Measurements from ENCODE around the gene EEFSEC. TPM values are rescaled to one million over a fixed set of nuclear protein-coding genes. Genes with fewer than 3 reads are reported as not detected.
A peak's percentile ranks its signal among the peaks of the same experiment; 100 is the strongest.

The EEFSEC gene
- total and polyA plus RNA-seq, 5 experiments from 2014 or later = 14.7 to 27.1 (median 19.2) TPM

DNA sequence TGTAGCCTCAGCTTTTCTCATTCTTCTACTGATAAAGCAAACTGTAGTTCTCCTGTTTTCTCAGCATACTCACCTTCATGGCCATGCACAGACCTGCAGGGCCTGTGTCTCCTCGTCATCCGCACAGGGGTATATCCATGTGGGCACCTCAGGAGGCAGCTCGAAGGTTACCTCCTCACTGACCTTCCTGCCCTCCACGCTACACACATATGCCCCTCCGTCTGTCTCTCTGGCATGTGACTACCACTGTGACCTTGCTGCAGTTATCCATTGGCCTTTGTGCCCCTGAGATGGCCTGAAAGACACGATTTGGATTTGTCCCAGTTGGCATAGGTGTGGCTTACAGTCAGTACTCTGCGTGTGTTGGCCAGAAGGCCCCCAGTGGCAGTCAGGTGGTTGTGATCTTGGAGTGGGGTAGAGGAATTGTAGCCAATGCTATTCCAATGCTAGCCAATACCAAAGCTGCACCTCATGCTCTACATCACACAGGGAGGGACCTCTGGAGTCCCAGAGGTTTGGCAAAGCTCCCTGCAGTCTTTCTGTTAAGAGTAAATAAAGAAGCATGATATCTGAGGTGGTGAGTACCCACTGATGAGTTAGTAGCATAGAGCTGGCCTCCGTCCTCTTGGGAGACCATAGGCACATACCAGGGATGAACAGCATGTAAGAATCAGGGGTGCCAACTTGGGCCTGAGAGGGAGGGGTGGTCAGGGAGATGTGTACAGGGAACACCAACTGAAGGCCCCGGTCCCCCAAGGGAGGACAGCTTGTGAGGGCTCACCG is 143.4 kb downstream of the EEFSEC start:
- POLR2A ChIA-PET = interaction anchor here (0.7 to 6.4 kb wide), 9 partner anchors 11 to 321 kb away, joined by 3 to 87 read pairs (median 6); no protein-coding TSS in a partner anchor
- no peaks in the 10 kb centered on the region for H3K27me3 Mint-ChIP-seq

GRCh38 chr3:128297401-128298138 is 144.3 kb downstream of the EEFSEC start:
- no peak for ATAC-seq
- Mint-ChIP-seq H3K4me1 (peaks cover 26 to 82% (median 61%) of the 10 kb centered on the region in 4 donors), H3K27ac (peak overlapping the region in 9 of 10 donors; percentile 40 to 97 (median 75)), H3K36me3 (peaks cover 0 to 14% (median 2%) of the 10 kb centered on the region in 3 donors), H3K27me3 (no peaks in the 10 kb centered on the region), H3K4me3 (peak overlapping the region in 3 of 10 donors; percentile 11 to 50 (median 46)), H3K9me3 (peaks cover 0 to 5% (median 0%) of the 10 kb centered on the region in 9 donors)
- DNase-seq = no peak
- POLR2A ChIA-PET = interaction anchor here (0.5 to 6.4 kb wide), 9 partner anchors 10 to 320 kb away, joined by 3 to 87 read pairs (median 3); no protein-coding TSS in a partner anchor

More for the DNA sequence above, 143.4 kb downstream of the EEFSEC start:
- H3K9me3 Mint-ChIP-seq = peaks cover 0 to 5% (median 0%) of the 10 kb centered on the region in 9 donors
- peaks cover 0 to 14% (median 2%) of the 10 kb centered on the region in 3 donors for H3K36me3 Mint-ChIP-seq
- H3K27ac Mint-ChIP-seq = peak overlapping the region; percentile 84 to 98 (median 96)
- DNase-seq (no peak), ATAC-seq (no peak)
- peaks cover 25 to 81% (median 58%) of the 10 kb centered on the region in 4 donors for H3K4me1 Mint-ChIP-seq
- peak overlapping the region in 9 of 10 donors; percentile 25 to 78 (median 66) for H3K4me3 Mint-ChIP-seq

- DNase-seq = no peak
- H3K27ac Mint-ChIP-seq = peak overlapping the region in 8 of 10 donors; percentile 17 to 71 (median 40)
- peaks cover 0 to 17% (median 8%) of the 10 kb centered on the region in 3 donors for H3K36me3 Mint-ChIP-seq
- peaks cover 0 to 5% (median 0%) of the 10 kb centered on the region in 9 donors for H3K9me3 Mint-ChIP-seq
- POLR2A ChIA-PET = interaction anchor here (0.6 to 2.1 kb wide), 4 partner anchors 8 to 726 kb away, joined by 3 to 6 read pairs (median 4); no protein-coding TSS in a partner anchor
- H3K4me3 Mint-ChIP-seq = no peak overlapping the region
- ATAC-seq = no peak
- peaks cover 11 to 44% (median 30%) of the 10 kb centered on the region in 4 donors for H3K4me1 Mint-ChIP-seq
- H3K27me3 Mint-ChIP-seq = no peaks in the 10 kb centered on the region
Measured at GRCh38 chr3:128301186-128302023, 148.1 kb downstream of the EEFSEC start.

DNA sequence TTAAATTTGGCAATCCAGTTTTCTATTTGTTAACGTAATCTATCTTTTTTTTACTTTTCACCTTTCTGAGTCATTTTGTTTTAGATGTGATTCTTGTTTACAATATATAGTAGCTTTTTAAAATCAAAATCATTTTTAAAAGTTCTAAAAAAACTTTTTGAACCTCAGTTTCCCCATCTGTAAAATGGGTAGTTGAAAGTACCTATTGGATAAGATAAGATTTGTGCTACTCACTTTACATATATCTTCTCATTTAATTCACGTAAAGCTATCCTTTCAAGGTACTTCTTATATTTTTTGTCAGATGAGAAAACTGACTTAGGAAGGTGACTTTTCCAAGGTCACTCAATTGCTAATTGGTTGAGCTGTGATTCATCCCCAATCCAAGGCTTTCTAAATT is 153.2 kb downstream of the EEFSEC start:
- Mint-ChIP-seq H3K9me3 (no peaks in the 10 kb centered on the region), H3K36me3 (peaks cover 0 to 18% (median 14%) of the 10 kb centered on the region in 3 donors), H3K4me3 (no peak overlapping the region), H3K27me3 (no peaks in the 10 kb centered on the region), H3K4me1 (peaks cover 14 to 39% (median 26%) of the 10 kb centered on the region in 4 donors), H3K27ac (no peak overlapping the region)
- no peak for ATAC-seq
- DNase-seq = no peak
- POLR2A ChIA-PET = interaction anchor here (1.2 to 4.5 kb wide), 4 partner anchors 10 to 45 kb away, joined by 5 to 36 read pairs (median 18); no protein-coding TSS in a partner anchor

- POLR2A ChIA-PET = interaction anchor here (1.2 to 4.5 kb wide), 5 partner anchors 10 to 45 kb away, joined by 4 to 36 read pairs (median 11); no protein-coding TSS in a partner anchor
- ATAC-seq = peak; percentile 57 to 75
- peak in 1 of 10 donors; percentile 29 for DNase-seq
- Mint-ChIP-seq H3K36me3 (peaks cover 0 to 22% (median 13%) of the 10 kb centered on the region in 3 donors), H3K27ac (peak overlapping the region in 6 of 10 donors; percentile 38 to 69 (median 58)), H3K9me3 (no peaks in the 10 kb centered on the region), H3K4me1 (peaks cover 8 to 35% (median 24%) of the 10 kb centered on the region in 4 donors), H3K4me3 (no peak overlapping the region), H3K27me3 (no peaks in the 10 kb centered on the region)
Measured at GRCh38 chr3:128307029-128307633, 153.8 kb downstream of the EEFSEC start.

DNA sequence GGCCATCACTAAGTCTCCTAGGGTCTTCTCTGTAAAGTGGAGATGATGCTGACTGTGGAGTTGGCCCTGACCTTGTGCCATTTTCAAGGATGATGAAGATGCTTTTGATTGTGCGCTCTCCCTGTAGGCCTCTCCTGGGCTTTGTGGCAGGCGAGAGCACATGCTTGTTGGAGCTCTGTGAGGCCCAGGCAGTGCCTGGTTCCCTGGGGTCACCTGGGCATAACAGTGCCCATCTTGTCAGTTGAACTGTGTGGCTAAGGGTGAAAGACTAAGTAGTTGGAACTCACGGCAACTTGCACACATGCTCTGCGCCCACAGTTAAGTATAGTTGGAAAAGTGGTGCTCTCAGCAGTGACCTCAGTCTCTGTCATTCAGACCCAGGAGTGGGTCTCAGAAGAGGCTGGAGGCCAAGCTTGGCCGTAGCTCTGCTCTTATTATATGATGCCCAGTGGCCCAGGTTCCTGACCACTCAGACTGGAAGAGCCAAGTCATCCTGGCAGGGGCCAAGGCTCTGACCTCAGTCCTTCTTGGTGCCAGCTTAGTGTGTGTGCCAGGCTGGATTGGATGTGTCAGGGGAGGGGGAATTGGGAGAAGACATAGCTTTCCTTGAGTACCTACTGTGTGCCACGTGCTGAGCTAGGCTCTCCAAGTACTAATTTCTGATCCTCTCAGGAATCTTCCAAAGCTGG is 154.6 kb downstream of the EEFSEC start:
- no peak for DNase-seq

DNA sequence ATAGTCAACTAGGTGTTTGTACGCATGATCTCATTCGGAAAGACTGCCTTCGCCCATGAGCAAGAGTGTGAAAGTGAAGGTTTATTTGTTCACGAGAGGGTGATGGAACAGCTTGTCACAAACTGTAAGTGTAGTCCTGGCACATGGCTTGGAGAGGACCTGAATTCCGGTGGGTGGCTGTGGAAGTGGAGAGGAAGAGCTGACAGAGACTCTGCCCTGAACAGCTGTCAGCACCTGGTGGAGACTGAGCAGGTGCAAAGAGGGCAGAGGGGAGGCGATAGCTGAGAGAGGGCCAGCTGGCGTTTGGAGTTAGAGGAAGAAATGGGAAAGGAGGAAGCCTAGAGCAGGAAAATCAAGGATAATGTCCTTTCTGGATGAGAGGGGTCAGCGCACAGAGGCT is 155.7 kb downstream of the EEFSEC start:
- Mint-ChIP-seq H3K36me3 (peaks cover 0 to 21% (median 10%) of the 10 kb centered on the region in 3 donors), H3K4me1 (peaks cover 12 to 46% (median 30%) of the 10 kb centered on the region in 4 donors), H3K27me3 (no peaks in the 10 kb centered on the region), H3K27ac (peak overlapping the region in 8 of 10 donors; percentile 16 to 80 (median 50)), H3K9me3 (no peaks in the 10 kb centered on the region), H3K4me3 (peak overlapping the region in 1 of 10 donors; percentile 37)
- ATAC-seq (no peak), DNase-seq (no peak)
- POLR2A ChIA-PET = interaction anchor here (0.6 to 4.5 kb wide), 4 partner anchors 8 to 50 kb away, joined by 3 to 36 read pairs (median 14); no protein-coding TSS in a partner anchor

More for the DNA sequence above, 154.6 kb downstream of the EEFSEC start:
- POLR2A ChIA-PET = interaction anchor here (1.2 to 4.5 kb wide), 5 partner anchors 9 to 44 kb away, joined by 4 to 36 read pairs (median 11); no protein-coding TSS in a partner anchor
- Mint-ChIP-seq H3K4me3 (no peak overlapping the region), H3K36me3 (peaks cover 0 to 26% (median 13%) of the 10 kb centered on the region in 3 donors), H3K4me1 (peaks cover 8 to 39% (median 24%) of the 10 kb centered on the region in 4 donors), H3K9me3 (no peaks in the 10 kb centered on the region), H3K27me3 (no peaks in the 10 kb centered on the region), H3K27ac (peak overlapping the region in 6 of 10 donors; percentile 14 to 54 (median 41))
- ATAC-seq = no peak

- peaks cover 22 to 60% (median 41%) of the 10 kb centered on the region in 4 donors for H3K4me1 Mint-ChIP-seq
- ATAC-seq = no peak
- peak overlapping the region; percentile 18 to 87 (median 71) for H3K27ac Mint-ChIP-seq
- peaks cover 0 to 18% (median 6%) of the 10 kb centered on the region in 3 donors for H3K36me3 Mint-ChIP-seq
- DNase-seq = peak in 1 of 10 donors; percentile 31
- peak overlapping the region in 2 of 10 donors; percentile 20 to 37 for H3K4me3 Mint-ChIP-seq
- H3K27me3 Mint-ChIP-seq = no peaks in the 10 kb centered on the region
- POLR2A ChIA-PET = interaction anchor here (1.4 to 4.5 kb wide), 4 partner anchors 10 to 15 kb away, joined by 3 to 36 read pairs (median 9); no protein-coding TSS in a partner anchor
- H3K9me3 Mint-ChIP-seq = no peaks in the 10 kb centered on the region
Measured at GRCh38 chr3:128310286-128311058, 157.2 kb downstream of the EEFSEC start.

GRCh38 chr3:128311441-128311844 is 158.2 kb downstream of the EEFSEC start:
- POLR2A ChIA-PET = interaction anchor here (1.1 to 2.3 kb wide), 5 partner anchors 7 to 16 kb away, joined by 3 to 10 read pairs (median 5); no protein-coding TSS in a partner anchor
- H3K4me1 Mint-ChIP-seq = peaks cover 26 to 68% (median 49%) of the 10 kb centered on the region in 4 donors
- no peak overlapping the region for H3K4me3 Mint-ChIP-seq
- peak overlapping the region in 6 of 10 donors; percentile 5 to 81 (median 68) for H3K27ac Mint-ChIP-seq
- ATAC-seq = no peak
- H3K36me3 Mint-ChIP-seq = peaks cover 0 to 18% (median 6%) of the 10 kb centered on the region in 3 donors
- no peak for DNase-seq
- H3K27me3 Mint-ChIP-seq = no peaks in the 10 kb centered on the region
- H3K9me3 Mint-ChIP-seq = no peaks in the 10 kb centered on the region

GRCh38 chr3:128312271-128312670 is 159.0 kb downstream of the EEFSEC start:
- ATAC-seq (no peak), DNase-seq (no peak)
- Mint-ChIP-seq H3K27me3 (no peaks in the 10 kb centered on the region), H3K36me3 (peaks cover 0 to 18% (median 6%) of the 10 kb centered on the region in 3 donors), H3K4me1 (peaks cover 33 to 72% (median 54%) of the 10 kb centered on the region in 4 donors), H3K4me3 (no peak overlapping the region), H3K27ac (peak overlapping the region in 1 of 10 donors; percentile 59), H3K9me3 (no peaks in the 10 kb centered on the region)
- POLR2A ChIA-PET = interaction anchor here (1.1 to 2.3 kb wide), 5 partner anchors 8 to 16 kb away, joined by 3 to 10 read pairs (median 5); no protein-coding TSS in a partner anchor
